Bronchial epithelial cell (primary cell): ENCODE measurements around the gene TM9SF4. TPM values are rescaled to one million over a fixed set of nuclear protein-coding genes. Genes with fewer than 3 reads are reported as not detected.

Experiments
- DNase-seq: peaks from one replicate; pipeline ENCODE4 v3.0.0-alpha.2; 2010; ENCODE audit warnings: low read depth
- FAIRE-seq: peaks from 2 replicates; lab custom pipeline; 2011; peaks lifted over from hg19 to GRCh38; lab: Jason Lieb, UNC
- H3K27me3 ChIP-seq: 2 replicates; pipeline ENCODE4 v1.5.1; 2011; ENCODE audit warnings: low read length; ENCODE audit not compliant: control insufficient read depth, insufficient read depth
- H3K36me3 ChIP-seq: 2 replicates; pipeline ENCODE4 v1.5.1; 2011; ENCODE audit warnings: low read length; ENCODE audit not compliant: control insufficient read depth, insufficient read depth
- H3K4me3 ChIP-seq: 2 replicates; pipeline ENCODE4 v1.5.1; 2011; ENCODE audit warnings: mild to moderate bottlenecking, low read depth, low read length, control low read depth
- CTCF ChIP-seq: IDR thresholded peaks from 2 replicates; pipeline ENCODE4 v1.5.1; 2011; ENCODE audit warnings: mild to moderate bottlenecking, moderate library complexity, low read length, control low read depth, inconsistent platforms; ENCODE audit not compliant: insufficient read depth, severe bottlenecking
- total RNA-seq: library from RNA; depleted of rRNA; stranded (reverse); fragments of >200 nt; gene quantifications from 2 replicates; pipeline ENCODE4 v1.2.1, GENCODE V29; 2014

The TM9SF4 gene
- total RNA-seq, 1 donor from 2014 or later: 19.0 TPM

GRCh38 chr20:32216179-32217142 is 106.9 kb downstream of the TM9SF4 start:
- H3K27me3 ChIP-seq: no peaks in the 10 kb centered on the region
- H3K36me3 ChIP-seq: peaks cover 22% of the 10 kb centered on the region
- H3K4me3 ChIP-seq: no peak overlapping the region
- FAIRE-seq: no peak
- TF ChIP-seq CTCF: no peak
- no peak for DNase-seq

Other genes starting within 250 kb of the TM9SF4 start
- not detected in 2 replicates for gene DUSP15, start 239.2 kb upstream of the TM9SF4 start, total RNA-seq
- gene TTLL9, start 239.1 kb upstream of the TM9SF4 start, total RNA-seq: under 0.01 TPM in 1 of 2 replicates, not detected in the other
- gene PDRG1, start 157.7 kb upstream of the TM9SF4 start, total RNA-seq: 6.3 and 6.8 TPM in 2 replicates
- not detected in 2 replicates for gene XKR7, start 141.6 kb upstream of the TM9SF4 start, total RNA-seq
- not detected in 2 replicates for gene CCM2L, start 99.3 kb upstream of the TM9SF4 start, total RNA-seq
- gene HCK, start 57.5 kb upstream of the TM9SF4 start, total RNA-seq: under 0.01 and 0.13 TPM in 2 replicates
- 2.6 and 3.8 TPM in 2 replicates for gene PLAGL2, start 98.0 kb downstream of the TM9SF4 start, total RNA-seq
- 25.0 and 27.6 TPM in 2 replicates for gene POFUT1, start 98.2 kb downstream of the TM9SF4 start, total RNA-seq
- gene KIF3B, start 167.9 kb downstream of the TM9SF4 start, total RNA-seq: 11.1 and 16.0 TPM in 2 replicates
- 13.8 and 17.6 TPM in 2 replicates for gene ASXL1, start 248.6 kb downstream of the TM9SF4 start, total RNA-seq